Measurements from ENCODE around the gene PSG6.

DNA sequence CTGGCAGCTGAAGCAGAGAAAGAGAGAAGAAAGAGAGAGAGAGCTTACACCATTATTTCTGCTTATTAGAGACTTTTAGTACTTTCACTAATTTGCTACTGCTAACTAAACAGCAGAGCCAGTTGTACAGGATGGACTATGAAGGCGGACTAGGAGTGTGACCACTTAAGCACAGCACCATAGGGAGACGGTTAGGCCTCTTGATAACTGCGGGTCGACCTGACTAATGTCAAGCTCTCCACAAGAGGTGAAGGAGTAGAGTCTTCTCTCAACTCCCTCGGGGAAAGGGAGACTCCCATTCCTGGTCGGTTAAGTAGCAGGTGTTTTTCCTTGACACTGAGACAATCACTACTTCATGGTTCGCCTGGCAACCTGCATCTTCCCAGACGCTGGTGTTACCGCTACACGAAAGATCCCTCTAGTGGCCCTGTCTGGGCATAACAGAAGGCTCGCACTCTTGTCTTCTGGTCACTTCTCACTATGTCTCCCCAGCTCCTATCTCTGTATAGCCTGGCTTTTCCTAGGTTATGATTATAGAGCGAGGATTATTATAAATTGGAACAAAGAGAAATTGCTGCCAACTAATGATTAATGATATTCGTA lies 24.6 kb upstream of the PSG6 start:
- no peak for TF ChIP-seq POLR2AphosphoS5 (IDR thresholded peaks at IDR 0.05; ENCODE audit: low read depth)
- TF ChIP-seq, protein P1, sequence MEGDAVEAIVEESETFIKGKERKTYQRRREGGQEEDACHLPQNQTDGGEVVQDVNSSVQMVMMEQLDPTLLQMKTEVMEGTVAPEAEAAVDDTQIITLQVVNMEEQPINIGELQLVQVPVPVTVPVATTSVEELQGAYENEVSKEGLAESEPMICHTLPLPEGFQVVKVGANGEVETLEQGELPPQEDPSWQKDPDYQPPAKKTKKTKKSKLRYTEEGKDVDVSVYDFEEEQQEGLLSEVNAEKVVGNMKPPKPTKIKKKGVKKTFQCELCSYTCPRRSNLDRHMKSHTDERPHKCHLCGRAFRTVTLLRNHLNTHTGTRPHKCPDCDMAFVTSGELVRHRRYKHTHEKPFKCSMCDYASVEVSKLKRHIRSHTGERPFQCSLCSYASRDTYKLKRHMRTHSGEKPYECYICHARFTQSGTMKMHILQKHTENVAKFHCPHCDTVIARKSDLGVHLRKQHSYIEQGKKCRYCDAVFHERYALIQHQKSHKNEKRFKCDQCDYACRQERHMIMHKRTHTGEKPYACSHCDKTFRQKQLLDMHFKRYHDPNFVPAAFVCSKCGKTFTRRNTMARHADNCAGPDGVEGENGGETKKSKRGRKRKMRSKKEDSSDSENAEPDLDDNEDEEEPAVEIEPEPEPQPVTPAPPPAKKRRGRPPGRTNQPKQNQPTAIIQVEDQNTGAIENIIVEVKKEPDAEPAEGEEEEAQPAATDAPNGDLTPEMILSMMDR (IDR thresholded peaks at IDR 0.05; ENCODE audit: insufficient read depth, low read length) = peak; percentile 35
